ENCODE measurements around the gene TBC1D22A. TPM values are rescaled to one million over a fixed set of nuclear protein-coding genes. Genes with fewer than 3 reads are reported as not detected.

The TBC1D22A gene
- total RNA-seq, 1 donor from 2014 or later, result 28.9 TPM

GRCh38 chr22:46959369-46959768 lies 196.9 kb downstream of the TBC1D22A start:
- H3K27ac Mint-ChIP-seq (ENCODE audit: unreplicated experiment), result no peak overlapping the region

GRCh38 chr22:46961591-46962295 lies 199.3 kb downstream of the TBC1D22A start:
- TF ChIP-seq CTCF (IDR thresholded peaks at IDR 0.05), result no peak
- H3K27ac Mint-ChIP-seq (ENCODE audit: unreplicated experiment), result no peak overlapping the region
- DNase-seq (ENCODE audit: extremely low spot score, unreplicated experiment), result no peak
- no peaks in the 10 kb centered on the region for H3K4me1 Mint-ChIP-seq (ENCODE audit: unreplicated experiment)
- H3K27me3 Mint-ChIP-seq (ENCODE audit: unreplicated experiment), result no peaks in the 10 kb centered on the region
- no peaks in the 10 kb centered on the region for H3K36me3 Mint-ChIP-seq (ENCODE audit: unreplicated experiment)
- H3K9me3 Mint-ChIP-seq (ENCODE audit: unreplicated experiment), result no peaks in the 10 kb centered on the region
- H3K4me3 Mint-ChIP-seq (ENCODE audit: unreplicated experiment), result no peak overlapping the region

More at GRCh38 chr22:46959369-46959768, 196.9 kb downstream of the TBC1D22A start:
- H3K4me3 Mint-ChIP-seq (ENCODE audit: unreplicated experiment), result no peak overlapping the region
- no peaks in the 10 kb centered on the region for H3K9me3 Mint-ChIP-seq (ENCODE audit: unreplicated experiment)
- H3K4me1 Mint-ChIP-seq (ENCODE audit: unreplicated experiment), result no peaks in the 10 kb centered on the region
- TF ChIP-seq CTCF (IDR thresholded peaks at IDR 0.05), result no peak
- no peaks in the 10 kb centered on the region for H3K36me3 Mint-ChIP-seq (ENCODE audit: unreplicated experiment)
- H3K27me3 Mint-ChIP-seq (ENCODE audit: unreplicated experiment), result no peaks in the 10 kb centered on the region
- no peak for DNase-seq (ENCODE audit: extremely low spot score, unreplicated experiment)

GRCh38 chr22:46962406-46962805 lies 200.0 kb downstream of the TBC1D22A start:
- Mint-ChIP-seq H3K27ac (ENCODE audit: unreplicated experiment) (no peak overlapping the region), H3K36me3 (ENCODE audit: unreplicated experiment) (no peaks in the 10 kb centered on the region), H3K4me1 (ENCODE audit: unreplicated experiment) (no peaks in the 10 kb centered on the region), H3K27me3 (ENCODE audit: unreplicated experiment) (no peaks in the 10 kb centered on the region), H3K4me3 (ENCODE audit: unreplicated experiment) (no peak overlapping the region), H3K9me3 (ENCODE audit: unreplicated experiment) (no peaks in the 10 kb centered on the region)
- no peak for DNase-seq (ENCODE audit: extremely low spot score, unreplicated experiment)
- TF ChIP-seq CTCF (IDR thresholded peaks at IDR 0.05), result no peak

GRCh38 chr22:46963672-46964545 lies 201.5 kb downstream of the TBC1D22A start:
- H3K27ac Mint-ChIP-seq (ENCODE audit: unreplicated experiment), result no peak overlapping the region
- peaks cover 1% of the 10 kb centered on the region for H3K4me1 Mint-ChIP-seq (ENCODE audit: unreplicated experiment)
- no peak for TF ChIP-seq CTCF (IDR thresholded peaks at IDR 0.05)
- no peak for DNase-seq (ENCODE audit: extremely low spot score, unreplicated experiment)
- H3K27me3 Mint-ChIP-seq (ENCODE audit: unreplicated experiment), result no peaks in the 10 kb centered on the region
- no peak overlapping the region for H3K4me3 Mint-ChIP-seq (ENCODE audit: unreplicated experiment)
- H3K36me3 Mint-ChIP-seq (ENCODE audit: unreplicated experiment), result no peaks in the 10 kb centered on the region
- no peaks in the 10 kb centered on the region for H3K9me3 Mint-ChIP-seq (ENCODE audit: unreplicated experiment)

Measured in osteocyte (in vitro differentiated cells).